Keratinocyte (primary cell): ENCODE measurements around the gene GABRD. TPM values are rescaled to one million over a fixed set of nuclear protein-coding genes. Genes with fewer than 3 reads are reported as not detected.

Experiments
- DNase-seq: peaks from one replicate; pipeline ENCODE4 v3.0.0-alpha.2; 2011; ENCODE audit warnings: low read depth, missing footprints, low spot score
- FAIRE-seq: peaks from 2 replicates; lab custom pipeline; 2011; peaks lifted over from hg19 to GRCh38; lab: Jason Lieb, UNC
- H2AFZ ChIP-seq: 2 replicates; pipeline ENCODE4 v1.6.0; 2012; ENCODE audit warnings: low read length, control low read depth, inconsistent platforms; ENCODE audit not compliant: control insufficient read depth
- H3K27ac ChIP-seq: 2 replicates; pipeline ENCODE4 v1.5.1; 2011; ENCODE audit warnings: low read length; ENCODE audit not compliant: control insufficient read depth, insufficient read depth
- H3K27me3 ChIP-seq: 3 replicates; pipeline ENCODE4 v1.6.0; 2011; ENCODE audit warnings: low read length; ENCODE audit not compliant: control insufficient read depth, insufficient read depth; ENCODE audit errors: extremely low read depth
- H3K36me3 ChIP-seq, 2 experiments: 2 replicates in 1 of 2; 3 replicates in 1 of 2; pipeline ENCODE4 v1.5.1; 2011; ENCODE audit warnings: low read length in 2 of 2, mild to moderate bottlenecking in 1 of 2; ENCODE audit not compliant: control insufficient read depth in 2 of 2, insufficient read depth in 2 of 2; ENCODE audit errors: extremely low read depth in 1 of 2
- H3K4me1 ChIP-seq: 3 replicates; pipeline ENCODE4 v1.5.1; 2011; ENCODE audit warnings: low read length; ENCODE audit not compliant: control insufficient read depth, insufficient read depth; ENCODE audit errors: extremely low read depth
- H3K4me2 ChIP-seq: 3 replicates; pipeline ENCODE4 v1.6.0; 2011; ENCODE audit warnings: low read depth, low read length; ENCODE audit not compliant: control insufficient read depth, insufficient read depth; ENCODE audit errors: extremely low read depth
- H3K4me3 ChIP-seq, 3 experiments: fragments of 200-600 bp in 1 of 3; sonication (generic) in 1 of 3; 2 replicates in 2 of 3; 3 replicates in 1 of 3; pipeline ENCODE4 v1.5.1; 2011 to 2016; ENCODE audit warnings: low read length in 3 of 3, mild to moderate bottlenecking in 3 of 3, control low read depth in 2 of 3, inconsistent platforms in 1 of 3, low read depth in 1 of 3, mixed read lengths in 1 of 3, mixed run types in 1 of 3, moderate library complexity in 1 of 3; ENCODE audit not compliant: control insufficient read depth in 2 of 3, insufficient read depth in 2 of 3; ENCODE audit errors: extremely low read depth in 1 of 3
- H3K79me2 ChIP-seq: 2 replicates; pipeline ENCODE4 v1.6.0; 2012; ENCODE audit warnings: low read length; ENCODE audit not compliant: control insufficient read depth, insufficient read depth
- H3K9ac ChIP-seq: 3 replicates; pipeline ENCODE4 v1.6.0; 2011; ENCODE audit warnings: low read length; ENCODE audit not compliant: control insufficient read depth, insufficient read depth; ENCODE audit errors: extremely low read depth
- H3K9me1 ChIP-seq: 3 replicates; pipeline ENCODE4 v1.6.0; 2011; ENCODE audit warnings: low read length; ENCODE audit not compliant: control insufficient read depth, insufficient read depth; ENCODE audit errors: extremely low read depth
- H3K9me3 ChIP-seq: 2 replicates; pipeline ENCODE4 v1.5.1; 2012; ENCODE audit warnings: low read depth, low read length; ENCODE audit not compliant: control insufficient read depth
- H4K20me1 ChIP-seq: 3 replicates; pipeline ENCODE4 v1.6.0; 2011; ENCODE audit warnings: low read length; ENCODE audit not compliant: control insufficient read depth, insufficient read depth; ENCODE audit errors: extremely low read depth
- EZH2 ChIP-seq: IDR thresholded peaks from one replicate; pipeline ENCODE4 v1.6.1; 2012; ENCODE audit warnings: inconsistent platforms, mild to moderate bottlenecking, low read length, moderate library complexity
- dilution Hi-C: fragments of 300-500 bp; cut with MboI; formaldehyde crosslinking; loops from one replicate; pipeline ENCODE4 v1.7.0; 2020; ENCODE audit warnings: low sequenced_read_pairs; ENCODE audit not compliant: extremely low pct_ligation_motif_present
- polyA plus RNA-seq, 5 experiments: library from polyadenylated mRNA; depleted of rRNA in 3 of 5; stranded (reverse) in 3 of 5; stranded (forward) in 1 of 5; unstranded in 1 of 5; fragments of >200 nt; gene quantifications; 1 replicate in 1 of 5; 2 replicates in 3 of 5; 3 replicates in 1 of 5; pipeline versions ENCODE4 v1.2.1 to v1.2.3, GENCODE V29; 2011 to 2012; ENCODE audit warnings: missing spikeins in 2 of 5, low read depth in 1 of 5, low replicate concordance in 1 of 5
- TF ChIP-seq, protein P1 (sequence below), 3 experiments: IDR thresholded peaks in 1 of 3; conservative IDR thresholded peaks in 1 of 3; optimal IDR thresholded peaks in 1 of 3; 2 replicates in 2 of 3; 3 replicates in 1 of 3; pipeline versions ENCODE3 to v1.5.1; 2011; ENCODE audit warnings: low read length in 3 of 3, mild to moderate bottlenecking in 3 of 3, moderate library complexity in 2 of 3, control low read depth in 1 of 3, inconsistent platforms in 1 of 3; ENCODE audit not compliant: insufficient read depth in 2 of 3; ENCODE audit errors: extremely low read depth in 1 of 3

The GABRD gene
- polyA plus RNA-seq, 1 donor (not counting 4 experiments of a cell fraction or from before 2014, with no cell fraction given): not detected

- no peak for FAIRE-seq
- no peak overlapping the region for H3K4me3 ChIP-seq
- no peak overlapping the region for H2AFZ ChIP-seq
- no peak for TF ChIP-seq EZH2
- TF ChIP-seq, protein P1, sequence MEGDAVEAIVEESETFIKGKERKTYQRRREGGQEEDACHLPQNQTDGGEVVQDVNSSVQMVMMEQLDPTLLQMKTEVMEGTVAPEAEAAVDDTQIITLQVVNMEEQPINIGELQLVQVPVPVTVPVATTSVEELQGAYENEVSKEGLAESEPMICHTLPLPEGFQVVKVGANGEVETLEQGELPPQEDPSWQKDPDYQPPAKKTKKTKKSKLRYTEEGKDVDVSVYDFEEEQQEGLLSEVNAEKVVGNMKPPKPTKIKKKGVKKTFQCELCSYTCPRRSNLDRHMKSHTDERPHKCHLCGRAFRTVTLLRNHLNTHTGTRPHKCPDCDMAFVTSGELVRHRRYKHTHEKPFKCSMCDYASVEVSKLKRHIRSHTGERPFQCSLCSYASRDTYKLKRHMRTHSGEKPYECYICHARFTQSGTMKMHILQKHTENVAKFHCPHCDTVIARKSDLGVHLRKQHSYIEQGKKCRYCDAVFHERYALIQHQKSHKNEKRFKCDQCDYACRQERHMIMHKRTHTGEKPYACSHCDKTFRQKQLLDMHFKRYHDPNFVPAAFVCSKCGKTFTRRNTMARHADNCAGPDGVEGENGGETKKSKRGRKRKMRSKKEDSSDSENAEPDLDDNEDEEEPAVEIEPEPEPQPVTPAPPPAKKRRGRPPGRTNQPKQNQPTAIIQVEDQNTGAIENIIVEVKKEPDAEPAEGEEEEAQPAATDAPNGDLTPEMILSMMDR (optimal IDR thresholded peaks at IDR 0.05 in 1 of 3, IDR thresholded peaks at IDR 0.05 in 1 of 3, conservative IDR thresholded peaks at IDR 0.05 in 1 of 3; ENCODE audit: extremely low read depth in 1 of 3, insufficient read depth in 2 of 3, low read length in 3 of 3): no peak
- dilution Hi-C loops: no loop called here
- no peaks in the 10 kb centered on the region for H4K20me1 ChIP-seq
- H3K9me3 ChIP-seq: no peaks in the 10 kb centered on the region
- H3K79me2 ChIP-seq: peaks cover 2% of the 10 kb centered on the region
- DNase-seq: no peak
- no peak overlapping the region for H3K9ac ChIP-seq
- peaks cover 3 to 11% of the 10 kb centered on the region in 2 experiments for H3K36me3 ChIP-seq
- H3K4me1 ChIP-seq: no peaks in the 10 kb centered on the region
- no peak overlapping the region for H3K27ac ChIP-seq
- H3K9me1 ChIP-seq: no peaks in the 10 kb centered on the region
- no peak overlapping the region for H3K4me2 ChIP-seq
- H3K27me3 ChIP-seq: no peaks in the 10 kb centered on the region
These were observed 49.8 kb downstream of the GABRD start for GRCh38 chr1:2068951-2069350.

DNA sequence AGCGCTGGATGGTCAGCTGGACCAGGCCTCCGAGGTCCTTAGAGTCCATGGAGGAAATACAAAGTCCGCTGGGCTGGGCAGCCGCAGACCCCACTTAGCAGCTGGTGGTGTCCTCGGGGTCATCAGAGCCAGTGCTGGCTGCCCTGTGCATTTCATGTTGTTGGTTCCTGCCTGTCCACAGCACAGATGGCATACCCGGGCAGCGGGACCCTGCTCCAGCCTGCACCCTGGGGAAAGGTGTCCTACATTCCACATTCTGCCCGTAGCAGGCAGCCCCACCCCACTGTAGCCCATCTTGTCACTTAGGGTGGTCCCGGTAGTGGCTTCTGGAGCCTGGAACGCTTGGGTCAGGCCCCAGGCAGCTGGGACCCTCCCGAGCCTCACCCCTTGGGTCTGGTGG is 50.9 kb downstream of the GABRD start:
- H3K27me3 ChIP-seq: no peaks in the 10 kb centered on the region
- dilution Hi-C loops: no loop called here
- TF ChIP-seq, protein P1 (optimal IDR thresholded peaks at IDR 0.05 in 1 of 3, IDR thresholded peaks at IDR 0.05 in 1 of 3, conservative IDR thresholded peaks at IDR 0.05 in 1 of 3; ENCODE audit: extremely low read depth in 1 of 3, insufficient read depth in 2 of 3, low read length in 3 of 3): no peak
- TF ChIP-seq EZH2: no peak
- no peaks in the 10 kb centered on the region for H3K9me1 ChIP-seq
- H3K9me3 ChIP-seq: no peaks in the 10 kb centered on the region
- H3K4me1 ChIP-seq: no peaks in the 10 kb centered on the region
- peaks cover 2% of the 10 kb centered on the region for H3K79me2 ChIP-seq
- H3K9ac ChIP-seq: no peak overlapping the region
- peaks cover 3 to 6% of the 10 kb centered on the region in 2 experiments for H3K36me3 ChIP-seq
- no peak for FAIRE-seq
- H2AFZ ChIP-seq: no peak overlapping the region
- no peak for DNase-seq
- H3K4me2 ChIP-seq: no peak overlapping the region
- no peak overlapping the region for H3K27ac ChIP-seq
- H3K4me3 ChIP-seq: no peak overlapping the region
- H4K20me1 ChIP-seq: no peaks in the 10 kb centered on the region
